Osteocyte (in vitro differentiated cells): ENCODE results near the gene RNF207. TPM values are rescaled to one million over a fixed set of nuclear protein-coding genes. Genes with fewer than 3 reads are reported as not detected.

Experiments
- DNase-seq: peaks from one replicate; pipeline ENCODE4 v3.0.0; 2021; ENCODE audit warnings: mixed read lengths; ENCODE audit not compliant: unreplicated experiment; ENCODE audit errors: extremely low spot score
- H3K27ac Mint-ChIP-seq: one replicate; pipeline ENCODE4 v1.8.0; 2021; ENCODE audit warnings: mild to moderate bottlenecking, mixed read lengths; ENCODE audit not compliant: unreplicated experiment
- H3K27me3 Mint-ChIP-seq: one replicate; pipeline ENCODE4 v1.8.0; 2021; ENCODE audit warnings: mixed read lengths; ENCODE audit not compliant: unreplicated experiment
- H3K36me3 Mint-ChIP-seq: one replicate; pipeline ENCODE4 v1.8.0; 2021; ENCODE audit warnings: mixed read lengths; ENCODE audit not compliant: unreplicated experiment
- H3K4me1 Mint-ChIP-seq: one replicate; pipeline ENCODE4 v1.8.0; 2021; ENCODE audit warnings: mixed read lengths; ENCODE audit not compliant: unreplicated experiment
- H3K4me3 Mint-ChIP-seq: one replicate; pipeline ENCODE4 v1.8.0; 2021; ENCODE audit warnings: mild to moderate bottlenecking, moderate library complexity, mixed read lengths; ENCODE audit not compliant: unreplicated experiment
- H3K9me3 Mint-ChIP-seq: one replicate; pipeline ENCODE4 v1.8.0; 2021; ENCODE audit warnings: mixed read lengths; ENCODE audit not compliant: unreplicated experiment
- CTCF ChIP-seq: fragments of 200-600 bp; sonication (generic); IDR thresholded peaks from 2 replicates; pipeline ENCODE4 v1.5.0; 2021; ENCODE audit warnings: antibody characterized with exemption, mild to moderate bottlenecking, moderate library complexity
- long read RNA-seq: library from polyadenylated mRNA; unstranded; transcript quantifications from one replicate; pipeline ENCODE4 v2.0.0, GENCODE V29; 2021
- total RNA-seq: library from RNA; stranded (reverse); gene quantifications from 2 replicates; pipeline ENCODE4 v1.2.1, GENCODE V29; 2021

Gene RNF207
- 12.4 TPM in 2 replicates for total RNA-seq
- long read RNA-seq, partial matches to known transcripts, result 2 of 8 reads
- long read RNA-seq, other reads (novel, unspliced or antisense), result 4 of 8 reads

- TF ChIP-seq CTCF, result no peak
- peak within 1 kb of the TSS; percentile 54 for H3K4me3 Mint-ChIP-seq
- H3K27ac Mint-ChIP-seq, result no peak within 1 kb of the TSS
- no peaks in the 10 kb centered on the region for H3K9me3 Mint-ChIP-seq
- no peaks in the 10 kb centered on the region for H3K27me3 Mint-ChIP-seq
- peaks cover 19% of the 10 kb centered on the region for H3K4me1 Mint-ChIP-seq
- H3K36me3 Mint-ChIP-seq, result no peaks in the 10 kb centered on the region
- no peak for DNase-seq
Measured at GRCh38 chr1:6205849-6206519, at the start of gene RNF207. Gene RNF207 (plus strand): TSS chr1:6206119. CDS start chr1:6206536, 417 bp downstream.

GRCh38 chr1:6157132-6157527 is 48.8 kb upstream of the RNF207 start:
- Mint-ChIP-seq H3K4me3 (no peak overlapping the region), H3K27ac (no peak overlapping the region)

GRCh38 chr1:6157528-6158174 is 48.3 kb upstream of the RNF207 start:
- Mint-ChIP-seq H3K4me1 (peaks cover 10% of the 10 kb centered on the region), H3K36me3 (no peaks in the 10 kb centered on the region), H3K4me3 (no peak overlapping the region), H3K9me3 (no peaks in the 10 kb centered on the region), H3K27me3 (peaks cover 8% of the 10 kb centered on the region), H3K27ac (no peak overlapping the region)
- no peak for DNase-seq
- no peak for TF ChIP-seq CTCF

More at GRCh38 chr1:6157132-6157527, 48.8 kb upstream of the RNF207 start:
- Mint-ChIP-seq H3K4me1 (peaks cover 10% of the 10 kb centered on the region), H3K36me3 (no peaks in the 10 kb centered on the region), H3K9me3 (no peaks in the 10 kb centered on the region), H3K27me3 (peaks cover 11% of the 10 kb centered on the region)
- TF ChIP-seq CTCF, result no peak
- no peak for DNase-seq

- H3K9me3 Mint-ChIP-seq, result no peaks in the 10 kb centered on the region
- no peaks in the 10 kb centered on the region for H3K36me3 Mint-ChIP-seq
- peaks cover 8% of the 10 kb centered on the region for H3K27me3 Mint-ChIP-seq
- no peak for TF ChIP-seq CTCF
- peaks cover 10% of the 10 kb centered on the region for H3K4me1 Mint-ChIP-seq
- no peak for DNase-seq
- H3K4me3 Mint-ChIP-seq, result no peak overlapping the region
- no peak overlapping the region for H3K27ac Mint-ChIP-seq
Measured at GRCh38 chr1:6158181-6158580, 47.7 kb upstream of the RNF207 start.

- H3K4me3 Mint-ChIP-seq, result no peak overlapping the region
- H3K27ac Mint-ChIP-seq, result no peak overlapping the region
- no peak for TF ChIP-seq CTCF
- H3K36me3 Mint-ChIP-seq, result no peaks in the 10 kb centered on the region
- no peak for DNase-seq
- no peaks in the 10 kb centered on the region for H3K9me3 Mint-ChIP-seq
- peaks cover 11% of the 10 kb centered on the region for H3K27me3 Mint-ChIP-seq
- H3K4me1 Mint-ChIP-seq, result peaks cover 8% of the 10 kb centered on the region
Measured at GRCh38 chr1:6162341-6162740, 43.6 kb upstream of the RNF207 start.
